Hematopoietic multipotent progenitor cell treated with erythropoietin and hydrocortisone succinate and interleukin-3 and kit ligand, for 8 days (in vitro differentiated cells): ENCODE data around the gene ABCC11.

ENCODE experiments used
- DNase-seq: peaks from one replicate; pipeline ENCODE4 v3.0.0-alpha.2; 2015

Gene ABCC11

DNA sequence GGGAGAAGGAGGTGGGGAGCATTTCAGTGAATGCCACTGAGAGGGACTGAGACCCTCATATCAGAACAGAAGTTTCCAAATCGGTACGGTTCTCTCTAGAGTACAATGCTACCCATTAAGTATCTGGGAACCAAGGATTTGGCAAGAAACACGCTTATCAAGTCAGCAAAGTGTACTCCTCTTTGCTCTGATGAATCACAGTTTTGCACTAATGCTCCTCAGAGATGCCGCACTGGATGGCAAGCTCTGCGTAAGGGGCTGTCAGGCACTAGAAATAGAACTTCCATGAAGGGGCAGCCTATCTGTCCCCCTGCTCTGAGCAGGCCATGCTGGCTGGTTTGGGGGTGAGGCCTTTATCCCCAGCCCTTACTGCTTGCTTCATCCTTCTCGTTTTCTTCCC is 86.8 kb downstream of the ABCC11 start:
- DNase-seq, result no peak

DNA sequence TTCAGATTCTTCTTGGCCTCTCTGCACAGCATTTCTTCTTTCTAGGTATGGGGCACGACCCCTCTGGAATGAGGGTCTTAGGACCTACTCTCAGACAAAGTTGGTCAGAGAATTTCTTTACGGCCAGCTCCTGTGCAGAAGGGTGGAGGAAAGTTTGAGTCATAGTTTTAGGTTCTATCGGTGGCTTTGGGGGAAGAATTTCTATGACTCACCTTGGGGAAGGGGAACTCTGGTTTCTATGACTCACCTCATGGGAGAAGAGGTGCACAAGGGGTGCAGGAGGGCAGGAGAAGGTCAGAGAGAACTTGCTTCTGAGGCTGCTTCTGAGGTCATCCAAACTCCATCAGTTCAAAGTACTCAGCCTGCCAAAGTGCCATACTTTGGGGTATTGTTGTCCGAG is 89.0 kb downstream of the ABCC11 start:
- no peak for DNase-seq

DNA sequence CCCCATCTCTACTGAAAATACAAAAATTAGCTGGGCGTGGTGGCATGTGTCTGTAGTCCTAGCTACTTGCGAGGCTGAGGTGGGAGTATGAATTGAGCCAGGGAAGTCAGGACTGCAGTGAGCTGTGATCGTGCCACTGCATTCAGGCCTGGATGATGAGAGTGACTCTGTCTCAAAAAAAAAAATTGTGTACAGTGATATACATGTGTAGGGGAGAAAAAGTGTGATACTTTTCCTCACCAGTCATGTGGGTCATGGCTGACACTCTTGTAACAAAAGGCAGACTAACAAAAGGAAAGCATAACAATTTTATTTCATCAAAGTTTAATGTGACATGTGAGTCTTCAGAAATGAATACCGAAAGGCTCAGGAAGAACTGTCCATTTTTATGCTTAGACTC is 89.5 kb downstream of the ABCC11 start:
- DNase-seq, result no peak

DNA sequence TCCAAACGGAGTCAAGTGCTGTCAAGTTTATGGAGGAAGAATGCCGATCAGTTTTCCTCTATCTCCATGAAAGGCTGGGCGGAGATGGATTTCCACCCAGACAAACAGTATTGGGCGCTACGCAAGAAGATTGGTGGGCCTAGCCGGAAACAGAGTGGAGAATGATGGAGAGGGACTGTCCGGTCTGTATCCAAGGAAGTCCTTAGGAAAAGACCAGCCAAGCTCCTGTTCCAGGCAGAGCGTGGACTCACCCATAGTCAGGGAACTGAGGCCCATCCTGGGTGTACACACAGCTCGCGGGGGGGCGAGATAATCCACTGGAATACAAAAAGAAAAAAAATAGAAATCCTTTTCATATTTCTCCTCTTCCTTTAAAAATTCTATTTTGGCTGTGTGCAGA is 90.0 kb downstream of the ABCC11 start:
- DNase-seq, result no peak

DNA sequence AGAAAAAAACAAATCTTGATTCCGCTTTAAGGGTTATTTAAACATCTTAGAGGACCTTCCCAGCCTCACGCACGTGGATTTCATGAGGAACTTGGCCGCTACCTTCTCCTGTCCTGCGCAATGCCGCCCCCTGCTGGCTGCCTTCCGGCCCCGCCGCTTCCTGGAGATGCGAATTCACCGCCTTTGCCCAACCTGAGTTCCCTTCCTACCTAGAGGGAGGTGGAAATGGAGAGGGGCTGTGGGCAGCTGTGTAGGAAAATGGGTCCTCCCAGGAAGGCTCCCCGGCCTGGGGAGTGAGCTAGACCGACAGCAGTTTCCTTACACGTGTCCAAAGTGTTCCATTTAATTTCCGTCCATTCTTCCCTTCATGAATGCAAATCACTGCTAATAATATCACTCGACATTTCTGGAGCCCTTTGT is 90.5 kb downstream of the ABCC11 start:
- peak; percentile 64 for DNase-seq

DNA sequence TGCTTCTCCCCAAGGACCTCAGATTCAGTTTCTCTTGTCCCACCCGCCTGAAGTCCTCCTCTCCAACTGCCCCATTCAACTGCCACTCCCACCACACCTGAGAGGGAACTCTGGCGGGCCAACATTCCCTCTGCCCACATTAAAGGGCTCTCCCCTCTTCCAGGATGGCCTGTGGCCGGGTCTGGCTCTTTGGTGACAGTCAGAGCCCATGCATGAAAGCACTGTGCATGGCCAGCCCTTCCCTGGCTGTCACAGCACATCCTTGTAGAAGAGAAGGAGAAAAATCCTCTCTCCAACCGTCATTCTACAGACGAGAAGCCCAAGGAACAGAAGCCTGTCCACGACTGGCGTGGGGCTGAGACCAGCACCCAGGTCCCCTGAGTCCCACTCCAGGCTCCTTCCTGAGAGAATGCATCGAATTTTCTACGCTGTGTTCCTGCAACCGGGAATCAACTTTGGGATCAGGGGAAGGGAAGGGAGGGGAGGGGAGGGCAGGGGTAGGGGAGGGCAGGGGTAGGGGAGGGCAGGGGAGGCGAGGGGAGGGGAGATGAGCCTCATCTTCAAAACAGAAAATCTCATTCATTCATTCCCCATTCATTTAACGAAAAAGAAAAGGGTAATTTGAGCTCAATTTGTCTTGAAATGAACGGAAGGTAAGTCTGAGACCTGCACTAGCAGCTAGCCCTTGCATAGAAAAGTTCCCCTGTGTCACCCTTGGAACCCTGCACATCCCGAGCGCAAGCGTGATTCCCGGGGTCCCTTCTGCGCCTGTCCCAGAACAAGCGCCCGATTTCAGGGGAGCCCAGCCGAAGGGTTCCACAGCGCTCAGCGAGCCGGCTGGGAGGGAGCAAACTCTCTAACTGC is 91.2 kb downstream of the ABCC11 start, which contains the start of gene ABCC12:
Gene ABCC12 (minus strand): TSS at position 68 of the 864 bp plus-strand sequence. CDS start 9,569 bp downstream, outside the sequence.
- no peak for DNase-seq

DNA sequence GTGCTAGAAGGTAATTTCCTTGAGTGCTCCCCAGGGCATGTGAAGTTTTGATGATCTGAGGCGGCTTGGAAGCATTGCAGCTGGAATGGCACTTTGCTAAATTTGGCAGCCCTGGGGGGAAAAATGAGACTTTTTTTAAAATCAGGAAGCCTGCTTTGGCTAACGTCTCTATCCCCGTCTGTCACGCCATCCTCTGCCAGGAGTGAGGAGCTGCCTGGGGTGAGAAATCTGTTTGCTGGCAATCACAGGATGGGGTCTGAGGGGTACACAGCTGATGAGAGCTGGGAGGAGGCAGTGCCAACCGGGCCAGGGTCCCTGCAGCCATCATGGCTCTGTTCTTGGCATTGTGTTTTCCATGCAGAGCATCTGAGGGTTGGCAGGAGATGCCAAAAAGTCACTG is 93.6 kb downstream of the ABCC11 start:
- no peak for DNase-seq

DNA sequence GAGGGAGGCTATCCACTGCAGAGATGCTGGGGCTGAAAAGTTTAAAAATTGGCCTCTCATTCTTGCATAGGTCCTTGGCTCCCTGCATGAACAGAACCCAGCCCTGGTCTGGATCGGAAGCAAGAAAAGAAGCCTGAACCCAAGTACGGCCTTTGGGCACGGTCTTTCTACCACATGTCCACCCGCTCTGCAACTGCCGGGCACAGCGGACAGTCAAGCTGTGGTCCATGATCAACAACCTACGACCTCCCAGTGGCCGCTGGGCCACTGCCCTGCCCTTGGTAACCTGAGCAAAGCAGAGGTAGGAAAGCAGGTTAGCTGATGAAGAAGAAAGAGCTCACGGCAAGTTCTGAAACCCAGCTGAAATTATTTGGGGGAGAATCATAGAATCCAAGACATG is 95.1 kb downstream of the ABCC11 start:
- no peak for DNase-seq

DNA sequence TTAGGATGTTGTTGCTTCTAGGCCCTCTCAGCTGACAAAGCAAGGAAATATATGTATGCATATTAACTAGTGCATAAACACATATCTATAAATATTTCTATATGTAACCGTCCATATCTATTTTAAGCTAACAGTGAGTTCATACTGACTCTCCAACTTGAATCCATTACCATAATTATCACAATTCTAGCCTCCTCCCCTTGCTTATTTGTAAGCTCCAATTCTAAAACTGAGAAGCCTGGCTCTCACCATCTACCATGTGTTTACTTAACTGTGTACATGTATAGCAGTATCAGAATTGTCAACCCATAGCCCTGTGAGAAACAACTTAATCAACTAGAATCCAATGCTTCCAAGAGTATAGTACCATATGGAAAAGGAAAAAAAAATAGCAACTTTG is 96.6 kb downstream of the ABCC11 start:
- DNase-seq, result no peak

DNA sequence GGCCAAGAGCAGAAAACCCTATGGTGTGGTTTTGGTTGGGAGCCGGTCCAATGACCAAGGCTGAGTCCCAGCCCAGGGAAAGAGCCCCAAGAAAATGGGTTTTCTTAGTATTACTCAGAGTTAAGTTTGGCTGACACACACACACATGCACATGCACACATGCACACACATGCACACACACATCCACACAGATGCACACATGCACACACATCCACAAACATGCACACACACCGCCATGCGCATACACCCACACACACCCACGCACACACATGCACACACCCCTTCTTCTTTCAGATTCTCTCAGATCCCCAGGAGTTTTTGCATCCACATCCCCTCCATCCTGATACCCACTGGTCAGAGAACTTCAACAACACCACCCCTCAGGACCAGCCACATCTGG is 100.6 kb downstream of the ABCC11 start:
- DNase-seq, result no peak

DNA sequence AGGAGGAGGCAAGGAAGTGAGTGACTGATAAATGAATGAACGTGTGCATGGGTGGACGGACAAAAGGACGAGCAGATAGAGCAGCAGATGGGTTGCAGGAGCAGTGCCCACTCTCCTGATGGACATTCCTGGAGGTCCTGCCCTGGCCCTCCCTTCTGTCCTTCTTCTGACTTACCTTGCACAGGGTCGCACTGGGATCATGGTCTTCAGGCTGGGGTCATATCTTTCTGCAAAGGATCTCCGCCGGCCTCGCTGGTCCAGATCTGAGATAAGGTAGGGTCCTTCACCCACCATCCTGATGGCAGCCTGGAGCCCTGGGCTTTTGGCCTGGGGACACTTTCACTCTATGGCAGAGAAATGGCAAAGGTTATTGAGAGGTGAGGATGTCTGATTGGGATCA is 101.2 kb downstream of the ABCC11 start:
- DNase-seq, result no peak

DNA sequence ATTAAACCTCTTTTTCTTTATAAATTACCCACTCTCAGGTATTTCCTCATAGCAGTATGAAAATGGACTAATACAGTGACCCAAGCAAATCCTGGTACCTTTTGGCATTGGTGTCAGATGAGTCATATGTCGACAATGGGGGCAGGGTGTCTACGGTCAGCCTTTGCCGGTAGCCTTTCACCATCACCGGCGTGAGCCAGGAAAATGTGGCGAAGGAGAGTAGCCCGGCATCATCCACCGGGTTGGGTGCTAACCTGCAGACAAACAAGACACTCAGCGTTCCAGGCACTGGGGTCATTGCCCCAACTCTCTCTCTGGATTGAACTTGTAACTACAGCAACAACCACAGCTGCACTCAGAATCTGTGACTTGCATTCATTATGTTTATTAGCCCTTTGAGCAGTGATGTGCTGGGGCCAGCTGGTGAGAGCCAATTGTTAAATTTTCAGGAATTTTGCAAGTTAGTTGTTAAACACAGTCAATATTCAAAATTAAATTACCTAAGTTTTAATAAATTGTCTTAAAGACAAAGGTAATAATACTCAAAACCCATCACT is 103.4 kb downstream of the ABCC11 start:
- DNase-seq, result no peak

DNA sequence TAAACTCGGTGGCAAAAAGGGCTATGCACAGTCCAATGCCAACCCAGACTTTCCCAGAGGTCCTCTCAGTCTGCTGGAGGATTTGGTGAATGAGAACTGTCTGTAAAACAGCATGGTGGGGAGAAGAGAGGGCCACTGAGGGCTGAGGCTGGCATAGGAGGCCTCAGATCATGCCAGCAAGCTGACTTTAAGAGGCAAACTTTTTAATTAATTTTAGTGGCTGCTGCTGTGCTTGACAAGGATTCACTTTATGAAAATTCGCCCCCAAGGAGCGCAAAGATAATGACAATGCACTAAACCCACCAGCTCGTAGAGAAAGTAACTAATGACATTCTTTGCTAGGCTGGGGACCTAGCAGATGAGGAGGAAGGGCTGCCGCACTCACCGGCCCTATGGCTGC is 106.5 kb downstream of the ABCC11 start:
- DNase-seq, result no peak

DNA sequence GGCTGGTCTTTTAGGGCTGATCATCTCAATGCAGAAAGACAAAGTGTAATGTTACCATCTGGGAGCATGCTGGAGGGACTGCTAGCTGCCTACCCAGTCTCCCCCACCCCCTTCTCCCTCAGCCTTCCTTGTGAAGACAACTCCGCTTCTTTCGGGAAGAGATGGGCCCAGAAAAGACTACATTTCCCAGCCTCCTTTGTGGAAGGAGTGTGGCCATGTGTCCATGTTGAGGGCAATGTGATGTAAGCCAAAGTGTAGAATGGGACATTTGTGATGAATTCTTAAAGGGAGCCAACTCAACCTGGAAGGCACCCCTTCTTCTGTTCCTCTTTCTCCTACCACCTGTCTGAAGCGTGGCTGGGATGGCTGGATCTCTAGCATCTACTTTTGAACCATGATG is 107.8 kb downstream of the ABCC11 start:
- DNase-seq, result no peak

DNA sequence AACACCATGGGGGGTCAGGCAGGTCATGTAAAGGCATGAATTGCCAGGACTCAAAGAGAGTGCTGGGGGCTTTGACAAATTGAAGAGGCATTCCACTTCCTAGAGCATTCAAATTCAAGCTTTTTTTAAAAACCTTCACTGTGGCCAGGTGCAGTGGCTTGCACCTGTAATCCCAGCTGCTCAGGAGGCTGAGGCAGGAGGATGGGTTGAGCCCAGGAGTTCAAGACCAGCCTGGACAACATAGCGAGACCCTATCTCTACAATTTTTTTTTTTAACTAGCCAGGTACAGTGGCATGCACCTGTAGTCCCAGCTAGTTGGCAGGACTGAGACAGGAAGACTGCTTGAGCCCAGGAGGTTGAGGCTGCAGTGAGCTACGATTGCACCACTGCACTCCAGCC is 108.8 kb downstream of the ABCC11 start:
- DNase-seq, result no peak

DNA sequence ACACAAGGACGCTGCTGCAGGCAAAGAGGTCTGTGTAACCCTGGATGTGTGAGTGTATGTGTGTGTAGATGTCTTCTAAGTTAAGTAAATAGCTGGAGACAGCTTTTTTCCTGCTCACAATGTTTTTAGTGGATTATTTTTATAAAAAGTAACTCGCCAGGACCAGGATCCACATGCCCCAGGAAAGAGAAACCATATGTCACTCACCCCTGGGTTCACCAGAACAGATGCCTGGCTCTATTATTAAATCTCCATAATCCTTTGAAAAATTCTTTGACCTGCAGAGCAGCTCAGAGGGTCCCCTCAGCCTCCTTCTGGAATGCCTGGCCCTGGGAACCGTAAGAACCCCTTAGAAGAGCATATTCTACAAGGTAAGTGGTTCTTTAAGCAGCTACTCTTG is 109.5 kb downstream of the ABCC11 start:
- no peak for DNase-seq

DNA sequence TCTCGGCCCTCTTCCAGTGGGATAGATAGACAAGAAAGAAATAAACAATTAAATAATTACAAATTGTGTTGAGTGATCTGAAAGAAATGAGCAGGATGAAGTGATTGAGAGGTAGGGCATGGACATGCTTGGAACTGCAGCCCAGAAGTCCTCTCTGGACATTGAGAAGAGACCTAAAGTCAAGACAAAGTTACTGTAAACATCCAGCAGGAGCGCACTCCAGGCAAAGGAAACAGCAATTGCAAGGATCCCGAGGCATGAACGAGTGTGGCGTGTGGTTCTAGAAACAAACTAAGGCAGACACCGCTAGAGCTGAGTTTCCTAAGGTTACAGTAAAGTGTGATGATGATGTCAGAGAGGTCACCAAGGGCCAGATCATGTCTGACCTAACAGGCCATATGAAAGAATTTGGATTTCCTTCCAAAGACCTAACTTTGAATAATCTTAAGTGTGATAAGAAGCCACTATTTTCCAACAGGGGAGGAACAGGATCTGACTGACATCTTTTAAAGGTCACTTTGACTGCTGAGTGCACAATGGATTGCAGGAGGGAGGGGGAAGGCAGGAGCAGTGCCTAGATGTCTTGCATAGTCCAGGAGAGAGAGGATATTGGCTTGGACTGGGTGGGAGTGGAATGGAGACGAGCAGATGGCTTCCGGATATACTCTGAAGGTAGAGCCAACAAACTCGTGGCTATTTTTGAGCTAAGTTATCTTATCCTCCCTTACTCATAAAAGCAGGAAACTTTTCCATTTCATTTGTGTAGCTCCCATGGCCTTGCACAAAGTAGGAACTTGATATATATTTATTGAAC is 110.6 kb downstream of the ABCC11 start:
- no peak for DNase-seq

DNA sequence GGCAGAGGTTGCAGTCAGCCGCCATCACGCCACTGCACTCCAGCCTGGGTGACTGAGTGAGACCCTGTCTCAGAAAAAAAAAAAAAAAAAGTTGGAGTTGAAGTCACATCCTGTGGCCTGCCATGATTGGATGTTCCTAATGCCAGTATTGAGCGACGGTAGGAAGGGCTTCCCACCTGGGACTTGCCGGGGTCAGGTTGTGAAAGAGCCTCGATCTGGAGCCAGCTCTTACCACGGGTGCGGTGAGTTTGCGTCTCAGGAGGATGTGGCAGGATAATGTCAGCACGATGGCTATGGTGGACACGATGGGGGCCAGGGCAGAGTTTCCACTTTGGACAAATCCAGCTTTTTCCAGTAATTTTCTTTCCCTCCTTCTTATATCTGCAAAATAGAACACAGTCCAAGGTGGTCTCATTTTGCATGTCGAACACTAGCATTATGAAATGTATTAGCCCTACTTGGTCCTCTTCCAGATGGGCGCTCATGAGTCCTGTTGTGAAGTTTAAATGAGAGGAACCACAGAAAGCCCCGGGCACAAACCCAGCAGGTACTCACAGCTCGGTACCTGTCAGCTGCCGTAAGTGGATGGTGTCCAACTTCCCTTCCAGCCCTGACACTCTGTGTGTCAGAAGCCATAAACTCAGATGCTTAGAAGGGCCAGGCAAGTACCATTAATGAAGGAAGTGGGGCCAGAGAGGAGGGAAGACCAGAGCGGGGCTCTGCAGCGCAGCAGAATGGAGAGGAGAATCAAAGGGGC is 113.7 kb downstream of the ABCC11 start:
- no peak for DNase-seq

DNA sequence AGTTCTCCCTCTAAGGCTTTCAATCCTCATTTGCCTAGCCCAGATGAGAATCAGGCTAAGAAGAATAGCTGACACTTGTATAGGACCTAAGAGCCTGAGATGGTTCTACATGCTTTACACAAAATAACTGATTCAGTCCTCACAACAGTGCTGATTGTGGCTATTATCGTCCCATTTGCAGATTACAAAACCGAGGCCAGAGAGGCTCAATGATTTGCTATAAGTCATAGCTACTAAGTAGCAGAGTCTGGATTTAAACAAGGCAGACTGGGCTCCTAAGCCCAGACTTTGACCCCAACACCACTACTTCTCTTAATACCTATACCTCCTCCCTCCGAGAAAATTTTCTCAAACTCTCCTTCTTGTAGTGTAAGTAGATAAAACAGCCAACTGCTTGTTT is 114.6 kb downstream of the ABCC11 start:
- no peak for DNase-seq

DNA sequence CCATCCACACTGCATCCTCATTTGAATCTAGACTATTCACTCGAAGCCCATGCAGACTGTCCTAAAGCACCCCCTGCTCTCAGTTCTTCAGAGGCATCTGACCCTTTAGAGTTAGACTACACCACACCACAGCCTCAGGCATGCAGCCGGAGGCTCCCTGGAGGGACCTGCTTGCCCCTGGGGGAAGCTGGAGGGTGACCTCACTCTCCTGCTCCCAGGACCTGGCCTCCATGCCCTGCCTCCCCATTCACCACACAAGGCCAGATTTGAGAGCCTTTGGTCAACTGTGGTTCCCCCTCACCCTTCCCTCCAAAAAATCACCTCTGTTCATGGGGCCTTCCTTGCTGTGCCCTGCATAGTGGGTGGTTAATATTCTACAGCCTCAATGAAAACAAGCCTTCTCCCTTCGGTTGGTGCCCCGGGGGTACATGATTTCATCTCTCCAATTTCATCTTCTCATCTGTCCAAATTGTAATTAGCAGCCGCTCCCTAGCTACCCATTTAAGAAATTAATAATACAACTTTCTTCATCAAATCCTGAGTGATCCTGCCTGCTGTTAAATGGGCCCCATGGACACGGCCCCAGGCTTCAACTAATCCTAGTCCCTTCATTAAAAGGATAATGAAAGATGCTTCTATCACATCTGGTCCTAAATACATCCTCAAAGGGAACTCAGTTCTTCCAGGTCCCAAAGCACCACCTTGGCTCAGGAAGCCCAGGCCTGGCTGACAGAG is 116.0 kb downstream of the ABCC11 start:
- no peak for DNase-seq

DNA sequence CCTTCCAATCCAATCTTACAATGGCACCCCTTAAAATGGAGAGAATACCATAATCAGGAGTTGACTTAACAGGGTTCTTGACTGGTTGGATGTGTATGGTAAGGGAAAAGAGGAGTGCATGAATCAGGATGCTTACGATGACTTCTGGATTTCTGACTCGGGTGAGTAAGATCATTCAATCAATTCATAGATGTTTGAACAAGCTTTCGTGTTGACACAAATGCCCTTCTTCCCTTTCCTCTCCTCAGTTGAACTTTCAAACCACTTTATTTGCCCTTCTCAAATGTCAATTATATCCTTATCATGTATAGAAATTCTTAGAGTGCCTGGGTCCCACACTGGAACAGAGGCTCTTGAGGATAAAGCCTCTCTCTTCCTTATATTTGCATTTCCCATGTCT is 117.4 kb downstream of the ABCC11 start:
- DNase-seq, result no peak

DNA sequence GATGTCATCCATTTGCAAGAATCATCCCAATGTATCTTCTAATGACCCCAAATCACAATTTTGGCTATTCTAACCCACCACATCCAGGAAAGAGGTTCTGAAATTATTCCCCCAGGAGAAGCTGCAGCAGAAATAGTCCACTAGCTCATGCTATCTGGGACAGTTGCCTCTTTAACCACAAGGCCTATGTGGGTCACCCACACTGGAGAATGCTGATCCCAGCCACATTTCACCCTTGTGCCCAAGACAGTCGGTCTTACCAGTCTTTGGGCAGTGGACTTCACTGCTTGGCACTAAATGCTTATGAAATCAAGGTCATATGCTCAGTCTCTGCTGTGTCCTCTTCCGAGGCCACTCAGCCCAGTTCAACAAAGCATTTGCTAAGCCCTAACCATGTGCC is 118.6 kb downstream of the ABCC11 start:
- no peak for DNase-seq
